LNCaP clone FGC (cell line): ENCODE data around the gene AKAP7.

ENCODE experiments used
- DNase-seq: peaks from one replicate; pipeline ENCODE4 v3.0.0-alpha.2; 2011; ENCODE audit warnings: low read depth
- H3K4me3 ChIP-seq: 2 replicates; pipeline ENCODE4 v1.5.1; 2011; ENCODE audit warnings: mild to moderate bottlenecking, low read depth, low read length, control low read depth
- CTCF ChIP-seq: IDR thresholded peaks from 2 replicates; pipeline ENCODE4 v1.5.1; 2012; ENCODE audit warnings: mild to moderate bottlenecking; ENCODE audit not compliant: control insufficient read depth, insufficient read depth; ENCODE audit errors: extremely low read depth

The AKAP7 gene

GRCh38 chr6:131156411-131156810 is 21.1 kb downstream of the AKAP7 start:
- TF ChIP-seq CTCF: no peak
- DNase-seq: no peak
- H3K4me3 ChIP-seq: no peak overlapping the region

GRCh38 chr6:131159578-131159977 is 24.3 kb downstream of the AKAP7 start:
- no peak for TF ChIP-seq CTCF
- no peak overlapping the region for H3K4me3 ChIP-seq
- no peak for DNase-seq

- DNase-seq: no peak
- TF ChIP-seq CTCF: no peak
- H3K4me3 ChIP-seq: no peak overlapping the region
Observed at GRCh38 chr6:131160254-131160758, 25.0 kb downstream of the AKAP7 start.

GRCh38 chr6:131161987-131162386 is 26.7 kb downstream of the AKAP7 start:
- no peak overlapping the region for H3K4me3 ChIP-seq
- DNase-seq: no peak
- TF ChIP-seq CTCF: no peak

GRCh38 chr6:131163886-131164285 is 28.6 kb downstream of the AKAP7 start:
- TF ChIP-seq CTCF: no peak
- DNase-seq: no peak
- H3K4me3 ChIP-seq: no peak overlapping the region

- H3K4me3 ChIP-seq: no peak overlapping the region
- no peak for DNase-seq
- no peak for TF ChIP-seq CTCF
Observed at GRCh38 chr6:131164506-131164905, 29.2 kb downstream of the AKAP7 start.

- no peak overlapping the region for H3K4me3 ChIP-seq
- TF ChIP-seq CTCF: peak; percentile 42
- no peak for DNase-seq
Observed at GRCh38 chr6:131167773-131168172, 32.5 kb downstream of the AKAP7 start.
